Endothelial cell (in vitro differentiated cells): ENCODE results near the gene SPATS2L. TPM values are rescaled to one million over a fixed set of nuclear protein-coding genes. Genes with fewer than 3 reads are reported as not detected.
A peak's percentile ranks its signal among the peaks of the same experiment; 100 is the strongest.

ENCODE experiments used
- DNase-seq: peaks from one replicate; pipeline ENCODE4 v3.0.0; 2021; ENCODE audit warnings: low spot score
- H3K27ac Mint-ChIP-seq: one replicate; pipeline ENCODE4 v1.8.0; 2021; ENCODE audit warnings: mixed read lengths, inconsistent platforms; ENCODE audit not compliant: unreplicated experiment
- H3K27me3 Mint-ChIP-seq: one replicate; pipeline ENCODE4 v1.8.0; 2021; ENCODE audit warnings: mild to moderate bottlenecking, moderate library complexity, mixed read lengths, inconsistent platforms; ENCODE audit not compliant: unreplicated experiment
- H3K36me3 Mint-ChIP-seq: one replicate; pipeline ENCODE4 v1.8.0; 2021; ENCODE audit warnings: mild to moderate bottlenecking, low read depth, mixed read lengths, inconsistent platforms; ENCODE audit not compliant: unreplicated experiment
- H3K4me1 Mint-ChIP-seq: one replicate; pipeline ENCODE4 v1.8.0; 2021; ENCODE audit warnings: mild to moderate bottlenecking, mixed read lengths, inconsistent platforms; ENCODE audit not compliant: unreplicated experiment
- H3K4me3 Mint-ChIP-seq: one replicate; pipeline ENCODE4 v1.8.0; 2021; ENCODE audit warnings: mild to moderate bottlenecking, mixed read lengths, inconsistent platforms; ENCODE audit not compliant: unreplicated experiment
- H3K9me3 Mint-ChIP-seq: one replicate; pipeline ENCODE4 v1.8.0; 2021; ENCODE audit warnings: mixed read lengths, inconsistent platforms; ENCODE audit not compliant: unreplicated experiment
- CTCF ChIP-seq: fragments of 200-600 bp; sonication (generic); IDR thresholded peaks from one replicate; pipeline ENCODE4 v1.5.0; 2021; ENCODE audit warnings: antibody characterized with exemption; ENCODE audit not compliant: unreplicated experiment
- total RNA-seq: library from RNA; stranded (reverse); fragmentation: NEBNext Ultra II Directional; extraction: Animal tissue kit (Norgen Biotek cat#: 25700); gene quantifications from one replicate; pipeline ENCODE4 v1.2.1, GENCODE V29; 2021; ENCODE audit not compliant: unreplicated experiment

Gene SPATS2L
- total RNA-seq, 1 donor from 2014 or later, result 72.9 TPM

- no peaks in the 10 kb centered on the region for H3K9me3 Mint-ChIP-seq
- no peaks in the 10 kb centered on the region for H3K27me3 Mint-ChIP-seq
- H3K27ac Mint-ChIP-seq, result no peak overlapping the region
- no peaks in the 10 kb centered on the region for H3K36me3 Mint-ChIP-seq
- no peak overlapping the region for H3K4me3 Mint-ChIP-seq
- H3K4me1 Mint-ChIP-seq, result peaks cover 6% of the 10 kb centered on the region
- no peak for TF ChIP-seq CTCF
- no peak for DNase-seq
These were observed 63.4 kb downstream of the SPATS2L start for GRCh38 chr2:200369886-200370285.

GRCh38 chr2:200373231-200373630, 66.7 kb downstream of the SPATS2L start:
- TF ChIP-seq CTCF, result no peak
- Mint-ChIP-seq H3K4me1 (peaks cover 27% of the 10 kb centered on the region), H3K27ac (no peak overlapping the region)

GRCh38 chr2:200373973-200374416, 67.5 kb downstream of the SPATS2L start:
- Mint-ChIP-seq H3K27me3 (no peaks in the 10 kb centered on the region), H3K27ac (no peak overlapping the region)
- no peak for DNase-seq

More at GRCh38 chr2:200373231-200373630, 66.7 kb downstream of the SPATS2L start:
- Mint-ChIP-seq H3K36me3 (no peaks in the 10 kb centered on the region), H3K9me3 (no peaks in the 10 kb centered on the region), H3K4me3 (no peak overlapping the region), H3K27me3 (no peaks in the 10 kb centered on the region)
- DNase-seq, result no peak

GRCh38 chr2:200376513-200377354, 70.2 kb downstream of the SPATS2L start:
- DNase-seq, result no peak
- Mint-ChIP-seq H3K9me3 (no peaks in the 10 kb centered on the region), H3K4me3 (no peak overlapping the region), H3K27ac (peak overlapping the region; percentile 75), H3K36me3 (no peaks in the 10 kb centered on the region), H3K4me1 (peaks cover 52% of the 10 kb centered on the region), H3K27me3 (peaks cover 2% of the 10 kb centered on the region)
- no peak for TF ChIP-seq CTCF

More at GRCh38 chr2:200373973-200374416, 67.5 kb downstream of the SPATS2L start:
- Mint-ChIP-seq H3K4me1 (peaks cover 34% of the 10 kb centered on the region), H3K4me3 (no peak overlapping the region), H3K36me3 (no peaks in the 10 kb centered on the region), H3K9me3 (no peaks in the 10 kb centered on the region)
- TF ChIP-seq CTCF, result no peak
